AG04450 (cell line): ENCODE results near the gene DUS4L. TPM values are rescaled to one million over a fixed set of nuclear protein-coding genes. Genes with fewer than 3 reads are reported as not detected.

ENCODE experiments used
- CTCF ChIA-PET: fragments of 300-600, 350-600 bp; formaldehyde crosslinking; extraction: SDS; loops from one replicate; lab custom pipeline; 2022; ENCODE audit warnings: antibody characterized with exemption, inconsistent platforms; lab: Charles Lee
- POLR2A ChIA-PET: fragments of 350-600 bp; formaldehyde crosslinking; extraction: SDS; loops from one replicate; lab custom pipeline; 2021; ENCODE audit warnings: antibody characterized with exemption, inconsistent platforms; lab: Yijun Ruan, JAX
- DNase-seq: peaks from one replicate; pipeline ENCODE4 v3.0.0-alpha.2; 2011; ENCODE audit warnings: low read depth, low spot score
- H3K27ac ChIP-seq: one replicate; pipeline ENCODE4 v1.5.1; 2012; ENCODE audit warnings: low read depth, low read length, control low read depth
- H3K27me3 ChIP-seq: one replicate; pipeline ENCODE4 v1.6.0; 2012; ENCODE audit warnings: low read length; ENCODE audit not compliant: control insufficient read depth, insufficient read depth
- H3K4me3 ChIP-seq: 2 replicates; pipeline ENCODE4 v1.5.1; 2011; ENCODE audit warnings: mild to moderate bottlenecking, low read depth, low read length, control low read depth
- H3K9me3 ChIP-seq: 2 replicates; pipeline ENCODE4 v1.5.1; 2012; ENCODE audit warnings: low read length; ENCODE audit not compliant: control insufficient read depth, insufficient read depth
- polyA plus RNA-seq: library from polyadenylated mRNA; depleted of rRNA; stranded (reverse); fragments of >200 nt; gene quantifications from 2 replicates; pipeline ENCODE4 v1.2.3, GENCODE V29; 2011; rRNA removed
- small RNA-seq: library from RNA; depleted of rRNA; stranded (forward); fragments of <200 nt; gene quantifications from one replicate; pipeline ENCODE3, GENCODE V24; 2012; ENCODE audit warnings: low read depth; ENCODE audit not compliant: insufficient read length
- TF ChIP-seq, protein P1 (sequence below): IDR thresholded peaks from 2 replicates; pipeline ENCODE4 v1.5.1; 2011; ENCODE audit warnings: low read depth, low read length, control low read depth, inconsistent platforms

DUS4L gene
- polyA plus RNA-seq, 1 experiment: 6.0 TPM

DNA sequence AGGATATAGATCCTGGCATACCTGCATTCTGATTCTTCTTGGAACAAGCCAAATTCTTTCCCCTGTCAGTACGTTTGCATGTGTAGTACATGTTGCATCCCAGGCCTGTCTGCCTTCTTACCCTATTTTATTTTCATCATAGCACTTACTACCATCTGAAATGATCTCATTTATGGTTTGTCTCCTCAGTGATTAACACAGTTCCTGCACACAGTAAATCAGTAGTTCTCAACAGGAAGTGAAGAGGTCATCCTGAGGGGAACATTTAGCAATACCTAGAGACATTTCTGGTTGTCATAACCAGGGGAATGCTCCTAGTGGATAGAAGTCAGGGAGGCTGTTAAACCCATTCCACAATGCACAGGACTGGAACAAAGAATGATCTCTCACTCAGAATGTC is 58.7 kb downstream of the DUS4L start:
- Histone ChIP-seq H3K27me3 (no peaks in the 10 kb centered on the region), H3K27ac (no peak overlapping the region), H3K9me3 (no peaks in the 10 kb centered on the region), H3K4me3 (no peak overlapping the region)
- TF ChIP-seq, protein P1, sequence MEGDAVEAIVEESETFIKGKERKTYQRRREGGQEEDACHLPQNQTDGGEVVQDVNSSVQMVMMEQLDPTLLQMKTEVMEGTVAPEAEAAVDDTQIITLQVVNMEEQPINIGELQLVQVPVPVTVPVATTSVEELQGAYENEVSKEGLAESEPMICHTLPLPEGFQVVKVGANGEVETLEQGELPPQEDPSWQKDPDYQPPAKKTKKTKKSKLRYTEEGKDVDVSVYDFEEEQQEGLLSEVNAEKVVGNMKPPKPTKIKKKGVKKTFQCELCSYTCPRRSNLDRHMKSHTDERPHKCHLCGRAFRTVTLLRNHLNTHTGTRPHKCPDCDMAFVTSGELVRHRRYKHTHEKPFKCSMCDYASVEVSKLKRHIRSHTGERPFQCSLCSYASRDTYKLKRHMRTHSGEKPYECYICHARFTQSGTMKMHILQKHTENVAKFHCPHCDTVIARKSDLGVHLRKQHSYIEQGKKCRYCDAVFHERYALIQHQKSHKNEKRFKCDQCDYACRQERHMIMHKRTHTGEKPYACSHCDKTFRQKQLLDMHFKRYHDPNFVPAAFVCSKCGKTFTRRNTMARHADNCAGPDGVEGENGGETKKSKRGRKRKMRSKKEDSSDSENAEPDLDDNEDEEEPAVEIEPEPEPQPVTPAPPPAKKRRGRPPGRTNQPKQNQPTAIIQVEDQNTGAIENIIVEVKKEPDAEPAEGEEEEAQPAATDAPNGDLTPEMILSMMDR: no peak
- peak; percentile 20 for DNase-seq
- ChIA-PET CTCF (no interaction called here), POLR2A (no interaction called here)

DNA sequence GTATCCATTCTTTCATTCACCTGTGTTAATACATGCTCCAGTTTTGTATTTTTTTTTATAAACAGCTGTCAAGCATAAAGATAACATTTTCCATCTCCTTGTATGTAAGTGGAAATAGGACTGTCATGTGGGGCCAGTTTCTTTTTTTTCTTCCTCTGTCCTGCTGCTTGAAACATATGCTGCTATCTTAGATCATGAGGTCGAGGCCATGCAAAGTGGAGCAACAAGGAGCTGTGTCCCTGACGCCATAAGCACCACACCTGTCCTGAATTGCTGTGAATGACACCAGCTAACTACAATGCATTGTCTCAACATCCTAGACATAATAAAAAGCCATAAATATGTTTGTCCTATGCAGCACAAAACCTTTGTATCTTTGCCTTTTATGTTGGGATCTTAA is 59.1 kb downstream of the DUS4L start:
- Histone ChIP-seq H3K4me3 (no peak overlapping the region), H3K9me3 (no peaks in the 10 kb centered on the region), H3K27me3 (no peaks in the 10 kb centered on the region), H3K27ac (no peak overlapping the region)
- CTCF ChIA-PET: no interaction called here
- TF ChIP-seq, protein P1: no peak
- POLR2A ChIA-PET: no interaction called here
- no peak for DNase-seq

GRCh38 chr7:107627002-107627401 is 63.2 kb downstream of the DUS4L start:
- Histone ChIP-seq H3K9me3 (no peaks in the 10 kb centered on the region), H3K4me3 (no peak overlapping the region), H3K27me3 (no peaks in the 10 kb centered on the region), H3K27ac (no peak overlapping the region)
- TF ChIP-seq, protein P1: no peak
- CTCF ChIA-PET: no interaction called here
- no peak for DNase-seq
- POLR2A ChIA-PET: no interaction called here

Small RNA genes within 50 kb of the gene (small RNA-seq; reads per million reads assigned to genes)
- gene RF01233: not detected

Other genes with a start within 250 kb of the DUS4L start
- not detected in 2 replicates for gene GPR22, start 93.9 kb upstream of the DUS4L start, polyA plus RNA-seq
- 35.5 and 55.2 TPM in 2 replicates for gene COG5, start 51 bp upstream of the DUS4L start, polyA plus RNA-seq
- gene BCAP29, start 16.3 kb downstream of the DUS4L start, polyA plus RNA-seq: 37.4 and 56.9 TPM in 2 replicates
- 0.11 and 0.12 TPM in 2 replicates for gene SLC26A4, start 96.9 kb downstream of the DUS4L start, polyA plus RNA-seq
- gene CBLL1, start 180.2 kb downstream of the DUS4L start, polyA plus RNA-seq: 17.0 and 18.0 TPM in 2 replicates
- gene SLC26A3, start 239.3 kb downstream of the DUS4L start, polyA plus RNA-seq: not detected in 2 replicates